HK-2 (cell line): ENCODE measurements around the gene ACADM.
"Not testable (repeated sequence)": the region's sequence is repeated elsewhere in the genome, so short reads cannot be mapped to it uniquely, and the experiment has no call there.

Experiments used
- DNase-seq: peaks from one replicate; pipeline ENCODE4 v3.0.0-alpha.2; 2018; ENCODE audit not compliant: unreplicated experiment

Gene ACADM

DNA sequence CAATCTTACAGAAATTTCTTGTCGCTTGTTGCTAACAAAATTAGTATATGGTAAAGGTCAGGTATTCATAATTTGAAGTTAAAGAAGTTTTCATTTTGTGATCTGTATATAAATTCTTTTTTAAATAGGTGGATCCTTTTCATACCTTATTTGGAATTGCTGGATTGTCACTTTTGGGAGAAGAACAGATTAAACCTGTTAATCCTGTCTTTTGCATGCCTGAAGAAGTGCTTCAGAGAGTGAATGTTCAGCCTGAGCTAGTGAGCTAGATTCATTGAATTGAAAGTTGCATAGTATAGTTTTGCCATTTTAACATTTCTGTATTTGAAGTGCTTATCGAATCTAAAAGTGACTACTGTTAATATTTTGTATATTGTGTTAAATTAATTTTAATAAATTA lies 69.9 kb downstream of the ACADM start:
- no peak for DNase-seq

DNA sequence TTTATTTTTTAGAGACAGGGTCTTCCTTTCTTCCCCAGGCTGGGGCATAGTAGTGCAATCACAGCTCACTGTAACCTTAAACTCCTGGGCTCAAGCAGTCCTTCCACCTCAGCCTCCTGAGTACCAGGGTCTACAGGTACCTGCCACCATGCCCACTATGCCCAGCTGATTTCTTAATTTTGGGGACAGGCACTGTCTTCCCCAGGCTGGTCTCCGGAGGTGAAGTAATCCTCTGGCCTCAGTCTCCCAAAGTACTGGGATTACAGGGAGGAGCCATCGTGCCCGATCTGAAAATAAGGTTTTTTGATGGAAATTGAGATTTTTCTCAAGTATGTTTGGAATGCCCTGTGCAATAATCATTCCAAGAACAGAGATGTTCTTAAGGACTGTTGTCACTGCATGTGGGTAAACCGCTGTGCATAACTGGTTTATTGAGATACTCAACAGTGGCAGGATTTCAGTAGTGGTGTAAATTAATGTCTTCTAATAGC lies 71.2 kb downstream of the ACADM start:
- DNase-seq = no peak

DNA sequence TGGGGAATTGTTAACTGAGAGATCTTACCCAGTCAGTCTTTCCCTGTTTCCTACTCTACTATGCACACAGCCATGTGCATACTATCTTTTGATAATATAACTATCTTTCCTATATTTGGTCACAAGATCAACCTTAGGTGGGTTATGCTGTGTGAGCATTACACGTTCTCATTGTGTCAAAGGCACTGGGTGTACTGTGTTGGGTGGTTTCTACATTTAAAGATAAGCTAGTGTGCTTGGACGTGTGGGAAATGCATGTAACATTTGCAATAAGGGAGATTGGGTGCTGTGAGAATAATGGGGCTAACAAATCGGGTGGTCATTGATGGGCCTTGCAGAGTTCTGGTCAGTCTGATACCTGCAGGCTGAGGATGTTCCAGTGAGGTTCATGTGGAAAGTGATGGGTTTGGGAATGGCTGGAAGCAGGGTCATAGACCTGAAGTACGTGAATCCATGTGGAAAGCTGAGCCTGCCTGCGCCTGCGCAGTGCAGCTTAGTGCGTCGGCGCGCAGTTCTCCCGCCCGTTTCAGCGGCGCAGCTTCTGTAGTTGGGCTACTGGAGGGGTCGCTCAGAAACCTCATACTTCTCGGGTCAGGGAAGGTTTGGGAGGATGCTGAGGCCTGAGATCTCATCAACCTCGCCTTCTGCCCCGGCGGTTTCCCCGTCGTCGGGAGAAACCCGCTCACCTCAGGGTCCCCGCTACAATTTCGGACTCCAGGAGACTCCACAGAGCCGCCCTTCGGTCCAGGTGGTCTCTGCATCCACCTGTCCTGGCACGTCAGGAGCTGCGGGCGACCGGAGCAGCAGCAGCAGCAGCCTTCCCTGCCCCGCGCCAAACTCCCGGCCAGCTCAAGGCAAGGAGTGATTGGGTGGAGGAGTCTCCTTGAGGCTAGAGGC lies 72.1 kb downstream of the ACADM start, which contains the start of gene MSH4:
Gene MSH4, plus strand, starts transcription at position 507 of the 897 bp plus-strand sequence. Its CDS starts 104 bp downstream, at position 611.
- DNase-seq = peak; percentile 34

- no peak for DNase-seq
Measured at GRCh38 chr1:75797273-75797588, 72.7 kb downstream of the ACADM start.

- DNase-seq = no peak
Measured at GRCh38 chr1:75797606-75798216, 73.2 kb downstream of the ACADM start.

- DNase-seq = not testable (repeated sequence)
Measured at GRCh38 chr1:75801480-75801879, 77.0 kb downstream of the ACADM start.

GRCh38 chr1:75808921-75809320 lies 84.4 kb downstream of the ACADM start:
- DNase-seq = no peak

GRCh38 chr1:75810113-75810512 lies 85.6 kb downstream of the ACADM start:
- not testable (repeated sequence) for DNase-seq

DNA sequence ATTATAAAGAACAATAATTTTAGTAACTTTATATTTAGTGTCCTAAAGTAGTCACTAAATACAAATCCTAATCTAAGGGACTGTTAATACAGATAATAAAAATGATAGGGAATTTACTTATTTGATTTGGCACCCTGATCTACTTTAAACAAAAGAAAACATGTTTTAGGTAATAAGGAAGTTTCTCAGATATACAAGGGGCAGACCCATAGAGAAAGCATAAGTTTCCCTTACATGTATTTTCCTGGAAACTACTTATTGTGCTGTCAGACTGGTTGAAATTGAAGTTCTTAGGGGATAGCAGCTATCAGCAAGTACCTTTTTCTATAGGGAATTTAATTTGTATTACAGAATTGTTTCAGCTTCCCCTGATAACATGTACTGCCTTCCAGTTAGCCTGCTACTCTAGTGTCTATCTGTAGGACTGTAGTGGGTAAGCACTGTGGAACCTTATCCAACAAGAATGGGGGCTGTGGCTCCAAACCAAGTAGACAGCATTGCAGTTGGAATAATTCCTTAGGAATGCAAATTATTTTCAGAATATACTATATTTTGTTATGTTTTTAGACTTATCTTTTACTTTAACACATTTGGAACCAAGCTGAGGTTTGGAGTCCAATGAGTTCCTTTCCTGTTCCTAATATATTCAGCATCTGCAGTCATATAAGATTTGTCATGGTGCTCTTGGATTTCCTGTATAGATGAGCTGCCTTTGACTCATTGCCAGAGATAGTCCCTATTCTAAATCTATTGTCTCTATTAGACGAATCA lies 86.9 kb downstream of the ACADM start:
- no peak for DNase-seq

DNA sequence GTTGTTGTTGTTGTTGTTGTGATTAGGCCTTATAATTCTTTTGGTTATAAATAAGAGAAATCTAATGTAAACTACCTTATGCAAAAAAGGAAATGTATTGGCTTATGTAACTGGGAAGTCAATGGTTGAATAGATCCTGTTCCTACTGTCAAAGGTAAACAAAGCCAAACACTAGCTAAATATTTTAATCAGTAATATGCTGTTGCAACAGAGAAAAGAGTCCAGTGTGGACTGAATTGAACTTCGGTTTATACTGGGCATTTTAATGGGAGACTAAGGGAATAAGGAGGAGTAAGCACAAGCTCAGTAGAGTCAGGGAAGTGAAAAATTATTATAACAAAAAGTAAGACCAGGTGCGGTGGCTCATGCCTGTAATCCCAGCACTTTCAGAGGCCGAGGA lies 87.6 kb downstream of the ACADM start:
- no peak for DNase-seq
